ENCODE data around the gene ZBTB14.

ZBTB14 gene

DNA sequence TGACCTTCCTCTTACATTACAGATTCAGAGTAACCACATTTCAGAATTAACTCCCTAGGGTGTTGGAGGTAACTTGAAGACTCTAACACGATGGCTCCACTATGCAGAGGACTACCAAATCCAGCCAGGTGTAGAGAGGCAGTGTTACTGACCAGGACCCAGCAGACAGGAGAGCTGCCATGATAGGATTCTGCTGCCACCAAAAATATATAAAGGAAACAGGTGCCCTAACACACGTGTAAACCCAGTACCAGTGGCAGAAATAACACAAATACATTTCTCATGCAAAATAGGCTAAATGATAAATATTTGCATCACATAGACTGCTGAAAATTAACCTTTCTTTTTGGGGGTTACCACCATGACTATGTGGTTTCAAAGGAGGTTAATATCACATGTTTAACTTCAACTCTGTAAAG, 7.0 kb downstream of the ZBTB14 start:
- no peak for DNase-seq

- no peak for DNase-seq
Measured at GRCh38 chr18:5287854-5288253, 7.7 kb downstream of the ZBTB14 start.

GRCh38 chr18:5286525-5286924, 9.0 kb downstream of the ZBTB14 start:
- no peak for DNase-seq

DNA sequence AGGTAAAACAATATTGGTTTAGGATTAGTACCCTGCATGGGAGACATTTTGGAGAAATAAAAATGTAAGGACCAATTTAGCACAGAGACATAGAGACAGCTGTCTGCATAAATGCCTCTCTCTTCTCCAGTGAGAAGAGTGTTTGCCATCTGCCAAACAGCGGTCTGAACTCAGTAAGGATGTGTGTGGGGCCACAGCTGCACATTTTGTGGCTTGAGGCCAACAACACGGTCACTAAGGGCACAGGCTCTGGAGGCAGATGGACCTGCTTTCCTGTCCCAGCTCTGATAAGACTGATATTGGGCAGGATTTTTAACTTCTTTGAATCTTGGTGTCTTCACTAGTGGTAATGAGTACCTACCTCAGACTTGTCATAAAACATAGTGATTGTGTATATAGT, 10.2 kb downstream of the ZBTB14 start:
- DNase-seq: no peak

- DNase-seq: no peak
Measured at GRCh38 chr18:5284808-5285207, 10.7 kb downstream of the ZBTB14 start.

- no peak for DNase-seq
Measured at GRCh38 chr18:5282770-5283169, 12.8 kb downstream of the ZBTB14 start.

DNA sequence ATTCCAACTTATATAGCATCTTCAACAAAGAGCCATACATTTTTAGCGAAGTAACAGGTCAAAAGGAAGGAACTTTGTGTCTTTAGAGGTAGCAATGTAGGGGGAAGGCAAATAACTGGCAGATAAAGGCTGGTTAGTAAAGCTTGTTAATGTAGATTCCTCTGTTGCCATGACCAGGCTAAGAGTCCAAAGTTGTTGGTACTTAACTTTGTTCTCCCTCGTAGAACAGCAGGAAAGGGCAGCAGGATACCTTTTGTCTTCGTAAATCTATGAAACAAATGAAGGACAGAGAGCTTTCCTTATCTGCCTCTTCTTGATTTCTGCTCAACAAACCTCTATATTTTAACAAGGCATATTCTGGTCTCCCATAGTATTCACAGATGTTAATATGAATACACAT, 18.6 kb downstream of the ZBTB14 start:
- no peak for DNase-seq

GRCh38 chr18:5275872-5276271, 19.7 kb downstream of the ZBTB14 start:
- DNase-seq: no peak

- no peak for DNase-seq
Measured at GRCh38 chr18:5268874-5269273, 26.7 kb downstream of the ZBTB14 start.

- DNase-seq: no peak
Measured at GRCh38 chr18:5266721-5267120, 28.8 kb downstream of the ZBTB14 start.

DNA sequence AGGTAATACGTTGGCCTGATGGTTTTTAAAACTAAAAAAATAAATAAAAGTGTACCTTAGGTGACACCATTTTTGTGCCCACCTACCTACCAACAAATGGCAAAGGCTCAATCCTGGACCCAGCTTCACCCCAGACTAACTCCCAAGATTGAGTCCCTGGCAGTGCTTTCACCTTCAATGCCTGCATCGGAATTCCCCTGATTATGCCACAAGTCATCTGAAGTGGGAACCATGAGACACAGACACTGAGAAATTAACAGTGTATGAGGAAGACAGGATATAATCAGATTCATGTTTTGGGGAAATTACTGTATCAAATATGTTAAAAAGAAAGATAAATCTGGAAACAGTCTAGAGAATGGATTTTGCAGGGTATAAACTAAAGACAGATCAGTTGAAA, 41.6 kb downstream of the ZBTB14 start:
- DNase-seq: no peak

DNA sequence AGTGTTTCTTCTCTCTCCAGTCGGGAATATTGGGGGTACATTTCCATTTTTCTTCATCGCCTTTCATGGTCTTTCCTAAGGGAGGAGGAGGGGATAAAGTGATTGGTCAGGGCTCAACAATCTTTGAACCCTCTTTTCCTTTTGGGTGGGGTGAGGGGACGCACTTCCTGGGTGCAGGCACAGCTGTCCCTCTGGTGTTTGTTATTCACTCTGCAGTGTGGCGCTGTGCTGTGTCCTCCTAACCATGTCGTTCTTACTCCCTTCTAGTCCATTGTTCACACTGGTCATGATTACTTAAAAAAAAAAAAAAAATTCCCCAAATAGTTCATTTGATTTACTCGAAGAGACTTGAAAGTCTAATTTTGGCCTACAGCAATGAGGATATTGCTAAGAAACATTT, 44.4 kb downstream of the ZBTB14 start:
- DNase-seq: no peak

GRCh38 chr18:5250603-5251002, 44.9 kb downstream of the ZBTB14 start:
- DNase-seq: no peak

DNA sequence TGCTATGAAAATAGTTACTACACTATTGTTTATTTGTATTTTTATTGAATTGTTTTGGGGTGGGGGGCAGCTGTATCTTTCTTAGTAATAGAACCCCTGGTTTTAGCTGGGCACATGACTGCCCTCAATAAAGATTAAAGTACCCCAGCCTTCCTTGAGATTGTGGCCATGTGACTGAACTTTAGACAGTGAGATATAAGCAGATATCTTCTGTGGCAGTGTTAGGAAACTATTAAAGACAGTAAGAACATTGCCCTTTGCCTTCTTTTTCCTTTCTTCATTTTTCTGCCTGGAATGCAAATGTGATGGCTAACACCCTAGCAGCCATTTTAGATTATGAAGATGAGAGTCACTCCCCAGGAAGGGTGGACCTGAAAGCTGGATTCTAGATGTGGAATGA, 50.6 kb downstream of the ZBTB14 start:
- DNase-seq: no peak

DNA sequence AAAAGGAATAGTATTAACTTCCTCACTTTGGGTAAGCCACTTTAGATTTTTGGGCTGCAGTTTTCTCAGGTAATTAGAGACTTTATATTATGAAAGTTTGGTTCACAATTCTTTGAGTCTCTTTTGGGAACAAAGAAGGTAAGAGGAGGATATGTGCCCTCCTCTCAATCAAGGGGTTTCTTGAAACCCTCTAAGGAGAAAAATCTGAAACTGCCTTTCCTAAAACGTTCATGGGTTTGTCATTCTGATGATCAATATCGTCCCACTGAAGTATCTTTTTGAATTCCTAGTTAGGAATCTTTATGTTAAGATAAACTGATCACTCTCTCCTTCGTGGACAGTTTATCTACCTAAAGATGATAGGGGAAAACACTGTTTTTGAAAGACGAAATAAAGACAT, 56.1 kb downstream of the ZBTB14 start:
- no peak for DNase-seq

Measured in activated CD4-positive, alpha-beta T cell treated with anti-CD3 and anti-CD28 coated beads, Interleukin-2, amount 50 U/mL, for 4 hours (primary cell).